ENCODE data around the gene APOL5.
"Not testable (repeated sequence)": the region's sequence is repeated elsewhere in the genome, so short reads cannot be mapped to it uniquely, and the experiment has no call there.

Gene APOL5

DNA sequence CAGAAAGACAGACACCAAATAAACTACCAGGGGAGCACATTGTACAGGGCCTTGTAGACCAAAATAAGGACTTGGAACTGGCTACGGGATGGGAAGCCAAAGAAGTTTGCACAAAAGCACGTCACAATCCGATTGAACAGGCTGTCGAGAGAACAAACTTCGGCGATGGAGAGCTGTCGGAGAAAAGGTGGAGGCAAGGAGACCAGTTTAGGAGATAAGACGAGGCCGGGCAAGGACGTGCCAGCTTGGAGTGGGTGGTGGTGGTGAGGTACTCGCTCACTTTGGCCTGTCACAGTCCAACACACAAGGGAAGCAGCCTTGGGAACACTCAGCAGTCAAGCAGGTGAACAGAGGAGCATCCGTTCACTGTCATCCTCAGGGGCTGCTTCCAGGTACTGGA is 19.0 kb downstream of the APOL5 start:
- DNase-seq (ENCODE audit: low spot score): no peak
- TF ChIP-seq, protein P1, sequence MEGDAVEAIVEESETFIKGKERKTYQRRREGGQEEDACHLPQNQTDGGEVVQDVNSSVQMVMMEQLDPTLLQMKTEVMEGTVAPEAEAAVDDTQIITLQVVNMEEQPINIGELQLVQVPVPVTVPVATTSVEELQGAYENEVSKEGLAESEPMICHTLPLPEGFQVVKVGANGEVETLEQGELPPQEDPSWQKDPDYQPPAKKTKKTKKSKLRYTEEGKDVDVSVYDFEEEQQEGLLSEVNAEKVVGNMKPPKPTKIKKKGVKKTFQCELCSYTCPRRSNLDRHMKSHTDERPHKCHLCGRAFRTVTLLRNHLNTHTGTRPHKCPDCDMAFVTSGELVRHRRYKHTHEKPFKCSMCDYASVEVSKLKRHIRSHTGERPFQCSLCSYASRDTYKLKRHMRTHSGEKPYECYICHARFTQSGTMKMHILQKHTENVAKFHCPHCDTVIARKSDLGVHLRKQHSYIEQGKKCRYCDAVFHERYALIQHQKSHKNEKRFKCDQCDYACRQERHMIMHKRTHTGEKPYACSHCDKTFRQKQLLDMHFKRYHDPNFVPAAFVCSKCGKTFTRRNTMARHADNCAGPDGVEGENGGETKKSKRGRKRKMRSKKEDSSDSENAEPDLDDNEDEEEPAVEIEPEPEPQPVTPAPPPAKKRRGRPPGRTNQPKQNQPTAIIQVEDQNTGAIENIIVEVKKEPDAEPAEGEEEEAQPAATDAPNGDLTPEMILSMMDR (conservative IDR thresholded peaks at IDR 0.05; ENCODE audit: low read depth): no peak
- ChIA-PET CTCF (no interaction called here), POLR2A (ENCODE audit: low non-redundant PET) (no interaction called here)
- H3K27ac ChIP-seq: no peak overlapping the region

DNA sequence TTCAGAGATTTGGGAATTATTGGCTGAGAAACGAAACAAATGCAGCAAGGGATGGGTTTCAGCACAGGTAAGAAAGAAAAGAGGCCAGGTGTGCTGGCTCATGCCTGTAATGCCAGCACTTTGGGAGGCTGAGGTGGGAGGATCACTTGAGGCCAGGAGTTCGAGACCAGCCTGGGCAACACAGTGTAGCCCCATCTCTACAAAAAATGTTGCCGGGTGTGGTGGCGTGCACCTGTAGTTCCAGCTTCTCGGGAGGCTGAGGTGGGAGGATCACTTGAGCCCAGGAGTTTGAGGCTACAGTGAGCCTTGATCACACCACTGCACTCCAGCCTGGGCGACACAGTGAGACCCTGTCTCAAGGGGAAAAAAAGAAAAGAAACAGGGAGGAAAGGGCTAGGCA is 20.2 kb downstream of the APOL5 start:
- H3K27ac ChIP-seq; DNase-seq (ENCODE audit: low spot score); CTCF ChIA-PET; POLR2A ChIA-PET (ENCODE audit: low non-redundant PET): not testable (repeated sequence)

DNA sequence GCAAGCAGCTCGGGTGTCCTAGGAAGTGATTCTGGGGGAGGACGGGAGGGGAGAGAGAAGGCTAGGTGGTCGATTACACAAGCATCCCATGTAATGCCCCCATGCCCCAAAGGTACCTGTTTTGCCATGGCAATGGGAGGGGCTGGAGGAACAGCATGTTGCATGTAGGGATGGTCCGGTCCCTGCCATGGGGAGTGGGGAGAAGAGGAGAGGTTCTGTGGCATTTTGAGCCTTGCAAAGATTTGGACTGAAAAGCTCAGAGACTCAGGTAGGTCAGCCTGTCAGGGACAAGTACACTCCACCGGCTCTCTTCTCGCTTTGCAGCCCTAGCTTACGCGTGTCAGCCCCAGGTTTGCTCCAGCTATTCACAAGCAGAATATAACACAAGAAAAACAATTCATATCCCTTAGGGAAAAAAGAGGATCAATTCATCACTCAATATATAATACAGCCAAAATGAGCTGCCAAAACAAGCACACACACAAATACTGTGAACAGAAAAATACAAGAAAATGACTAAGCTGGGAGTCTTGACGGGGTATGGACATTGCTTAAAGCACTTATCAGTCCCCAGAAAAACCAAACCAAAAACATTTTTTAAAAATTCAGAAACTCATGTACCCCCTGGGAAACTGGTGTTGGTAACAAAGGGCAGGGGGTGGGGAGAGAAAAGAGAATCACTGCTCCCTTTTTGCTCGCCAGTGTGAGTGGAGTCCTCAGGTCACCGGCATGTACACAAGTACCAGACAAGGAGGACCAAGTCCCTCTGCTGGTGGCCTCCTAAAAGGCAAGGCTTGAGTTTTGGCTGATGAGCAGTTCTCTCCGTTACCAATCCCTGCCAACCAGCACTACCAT is 21.6 kb downstream of the APOL5 start:
- CTCF ChIA-PET: interaction anchor here (0.6 to 1.1 kb wide), 3 partner anchors 112 to 409 kb away, joined by 3 to 4 read pairs (median 3); no protein-coding TSS in a partner anchor

DNA sequence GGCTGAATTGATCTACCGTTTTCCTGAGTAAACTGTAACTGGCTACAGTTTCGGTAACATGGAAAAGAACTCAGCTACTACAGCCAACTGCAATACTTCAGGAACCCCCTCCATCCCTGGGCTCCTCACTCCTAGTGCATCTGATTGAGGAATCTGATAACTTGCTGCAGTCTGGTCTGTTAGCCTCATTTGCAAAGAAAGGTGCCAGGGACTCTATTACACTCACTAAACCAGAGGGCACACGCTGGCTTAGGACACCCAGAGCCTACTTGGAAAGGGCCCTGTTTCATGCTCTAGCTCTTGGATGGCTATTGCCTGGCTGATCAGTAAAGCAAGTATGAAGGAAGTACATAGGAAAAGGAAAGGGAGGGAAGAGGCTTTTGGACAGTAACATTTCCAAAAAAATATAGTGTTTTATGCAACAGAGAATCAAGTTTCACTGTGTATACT is 22.3 kb downstream of the APOL5 start:
- H3K27ac ChIP-seq: no peak overlapping the region
- TF ChIP-seq, protein P1 (conservative IDR thresholded peaks at IDR 0.05; ENCODE audit: low read depth): no peak
- POLR2A ChIA-PET (ENCODE audit: low non-redundant PET): no interaction called here
- CTCF ChIA-PET: interaction anchor here (0.6 to 1.1 kb wide), 3 partner anchors 112 to 409 kb away, joined by 3 to 4 read pairs (median 3); no protein-coding TSS in a partner anchor
- DNase-seq (ENCODE audit: low spot score): no peak

More for the DNA sequence above, 21.6 kb downstream of the APOL5 start:
- TF ChIP-seq, protein P1 (conservative IDR thresholded peaks at IDR 0.05; ENCODE audit: low read depth): no peak
- no peak overlapping the region for H3K27ac ChIP-seq
- no peak for DNase-seq (ENCODE audit: low spot score)
- POLR2A ChIA-PET (ENCODE audit: low non-redundant PET): interaction anchor here (0.6 kb wide), 1 partner anchor 160 kb away, joined by 3 read pairs; no protein-coding TSS in a partner anchor

DNA sequence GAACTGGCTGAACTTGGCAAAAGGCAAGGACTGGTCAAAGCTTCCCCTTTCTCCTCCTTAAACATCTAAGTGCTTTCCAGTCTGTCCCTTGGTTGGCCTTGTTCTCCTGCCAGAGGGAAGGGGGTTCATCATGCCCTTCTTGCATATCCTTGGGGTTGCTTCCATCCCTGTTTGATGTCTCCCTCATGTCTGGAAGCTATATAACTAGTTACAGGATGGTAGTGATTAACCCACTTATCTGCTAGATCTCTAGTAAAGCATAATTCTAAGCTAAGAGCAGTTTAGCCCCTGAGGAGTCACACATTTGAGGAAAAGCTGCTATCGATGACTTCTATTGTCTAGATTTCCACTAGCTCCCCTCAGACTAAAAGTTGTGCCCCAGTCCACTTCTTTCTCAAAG is 22.9 kb downstream of the APOL5 start:
- no peak overlapping the region for H3K27ac ChIP-seq
- no peak for DNase-seq (ENCODE audit: low spot score)
- TF ChIP-seq, protein P1 (conservative IDR thresholded peaks at IDR 0.05; ENCODE audit: low read depth): no peak
- ChIA-PET CTCF (no interaction called here), POLR2A (ENCODE audit: low non-redundant PET) (no interaction called here)

DNA sequence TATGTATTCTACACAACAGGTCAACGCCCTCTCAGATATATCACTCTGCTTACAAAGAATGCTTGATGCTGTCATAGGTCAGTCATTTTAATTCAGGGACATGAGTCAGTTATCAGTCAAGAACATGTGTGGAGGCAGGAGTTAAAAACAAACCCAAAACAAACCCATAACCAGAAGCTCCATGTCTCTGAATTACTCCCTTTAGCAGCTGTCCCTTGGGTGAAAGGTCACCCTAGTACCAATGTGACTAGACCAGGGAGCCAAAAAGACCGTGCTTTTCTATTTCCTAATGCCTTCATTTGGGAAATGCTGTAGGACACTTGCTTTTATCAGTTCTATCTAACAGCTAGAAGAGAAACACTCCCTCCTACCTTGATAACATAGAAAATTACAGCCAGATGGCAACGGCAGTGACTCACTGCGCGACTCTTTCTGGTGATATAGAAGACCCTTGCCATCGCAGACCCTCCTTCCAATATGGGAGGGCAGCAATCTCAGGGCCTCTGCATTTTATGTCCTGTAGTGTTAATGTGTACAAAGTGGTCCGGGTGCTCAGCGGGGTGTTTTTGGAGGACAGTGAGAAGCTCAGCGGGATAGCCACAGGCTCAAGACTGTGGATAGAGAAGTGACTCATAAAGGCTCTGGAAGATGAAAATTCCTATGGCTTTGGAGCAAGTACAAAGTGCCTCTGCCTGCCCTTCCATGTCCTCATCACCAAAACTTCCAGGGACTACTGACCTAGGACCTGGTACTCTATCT is 24.8 kb downstream of the APOL5 start:
- POLR2A ChIA-PET (ENCODE audit: low non-redundant PET): no interaction called here
- CTCF ChIA-PET: no interaction called here
- no peak overlapping the region for H3K27ac ChIP-seq
- DNase-seq (ENCODE audit: low spot score): peak; percentile 22
- TF ChIP-seq, protein P1 (conservative IDR thresholded peaks at IDR 0.05; ENCODE audit: low read depth): no peak
